OCI-LY7 (cell line): ENCODE measurements around the gene PTRH2.

ENCODE experiments used
- CTCF ChIP-seq: fragments of 200-600 bp; sonication (generic); conservative IDR thresholded peaks from 2 replicates; pipeline ENCODE4 v1.5.1; 2014; ENCODE audit warnings: mild to moderate bottlenecking, antibody characterized with exemption, low read length, moderate library complexity, mixed read lengths
- EZH2phosphoT487 ChIP-seq: fragments of 200-600 bp; sonication (generic); IDR thresholded peaks from 2 replicates; pipeline ENCODE4 v1.6.1; 2018; ENCODE audit warnings: low read depth, borderline replicate concordance, mild to moderate bottlenecking, mixed run types, antibody characterized with exemption, low read length, moderate library complexity, mixed read lengths

- no peak for TF ChIP-seq CTCF
- no peak for TF ChIP-seq EZH2phosphoT487
Measured at GRCh38 chr17:59723607-59724006, 16.4 kb upstream of the PTRH2 start.
